ENCODE results near the gene STRC.
"Not testable (repeated sequence)": the region's sequence is repeated elsewhere in the genome, so short reads cannot be mapped to it uniquely, and the experiment has no call there.

DNA sequence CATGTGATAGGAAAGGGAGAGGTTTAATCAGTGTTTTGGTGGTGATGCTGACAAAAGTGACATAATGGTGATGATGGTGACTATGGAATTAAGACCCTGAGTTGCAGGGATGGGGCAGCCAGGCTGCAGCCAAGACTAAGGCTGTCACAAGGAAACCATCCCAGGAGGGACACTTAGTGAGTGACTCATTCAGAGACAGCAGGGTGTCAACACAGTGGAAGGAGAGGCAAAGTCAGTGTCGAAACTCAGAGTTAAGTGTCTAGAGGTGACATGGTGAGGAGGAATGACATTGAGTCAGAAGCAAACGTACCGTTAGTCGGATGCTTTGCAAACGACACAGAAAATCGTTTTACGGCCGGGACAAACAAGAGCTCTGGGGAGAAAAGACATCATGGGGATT lies 54.8 kb downstream of the STRC start:
- not testable (repeated sequence) for TF ChIP-seq POLR2A (IDR thresholded peaks at IDR 0.05)
- TF ChIP-seq, protein P1, sequence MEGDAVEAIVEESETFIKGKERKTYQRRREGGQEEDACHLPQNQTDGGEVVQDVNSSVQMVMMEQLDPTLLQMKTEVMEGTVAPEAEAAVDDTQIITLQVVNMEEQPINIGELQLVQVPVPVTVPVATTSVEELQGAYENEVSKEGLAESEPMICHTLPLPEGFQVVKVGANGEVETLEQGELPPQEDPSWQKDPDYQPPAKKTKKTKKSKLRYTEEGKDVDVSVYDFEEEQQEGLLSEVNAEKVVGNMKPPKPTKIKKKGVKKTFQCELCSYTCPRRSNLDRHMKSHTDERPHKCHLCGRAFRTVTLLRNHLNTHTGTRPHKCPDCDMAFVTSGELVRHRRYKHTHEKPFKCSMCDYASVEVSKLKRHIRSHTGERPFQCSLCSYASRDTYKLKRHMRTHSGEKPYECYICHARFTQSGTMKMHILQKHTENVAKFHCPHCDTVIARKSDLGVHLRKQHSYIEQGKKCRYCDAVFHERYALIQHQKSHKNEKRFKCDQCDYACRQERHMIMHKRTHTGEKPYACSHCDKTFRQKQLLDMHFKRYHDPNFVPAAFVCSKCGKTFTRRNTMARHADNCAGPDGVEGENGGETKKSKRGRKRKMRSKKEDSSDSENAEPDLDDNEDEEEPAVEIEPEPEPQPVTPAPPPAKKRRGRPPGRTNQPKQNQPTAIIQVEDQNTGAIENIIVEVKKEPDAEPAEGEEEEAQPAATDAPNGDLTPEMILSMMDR (IDR thresholded peaks at IDR 0.05), result not testable (repeated sequence)

All from testis (tissue), 2 donors.